A673 (cell line): ENCODE data around the gene GAPVD1. TPM values are rescaled to one million over a fixed set of nuclear protein-coding genes. Genes with fewer than 3 reads are reported as not detected.

ENCODE experiments used
- BruUV-seq: library from RNA; stranded (reverse); fragments of 400-500 nt; replicated peaks from 2 replicates; lab custom pipeline; 2021; lab: Mats Ljungman, UMichigan
- CTCF ChIA-PET: fragments of 300-600 bp; sonication (Branson Sonifier 250); formaldehyde crosslinking; loops from one replicate; lab custom pipeline; 2022; ENCODE audit warnings: antibody characterized with exemption; lab: Charles Lee
- POLR2A ChIA-PET: fragments of 300-600 bp; sonication (Branson Sonifier 250); formaldehyde crosslinking; loops from one replicate; lab custom pipeline; 2022; ENCODE audit warnings: antibody characterized with exemption; ENCODE audit not compliant: low non-redundant PET; lab: Charles Lee
- DNase-seq: peaks from one replicate; pipeline ENCODE4 v3.0.0-alpha.2; 2015; ENCODE audit warnings: low spot score
- H3K27ac ChIP-seq: fragments of 200-600 bp; sonication (generic); 2 replicates; pipeline ENCODE4 v1.5.1; 2016; ENCODE audit warnings: mixed run types, low read depth, mild to moderate bottlenecking, mixed read lengths, antibody characterized with exemption, low read length; ENCODE audit not compliant: poor library complexity, severe bottlenecking
- H3K27me3 ChIP-seq: fragments of 200-600 bp; sonication (generic); replicated peaks from 2 replicates; pipeline ENCODE4 v1.6.1; 2017; ENCODE audit warnings: mixed run types, low read depth, mild to moderate bottlenecking, mixed read lengths, antibody characterized with exemption, low read length; ENCODE audit not compliant: insufficient read depth, poor library complexity
- H3K36me3 ChIP-seq: fragments of 200-600 bp; sonication (generic); 2 replicates; pipeline ENCODE4 v1.6.1; 2016; ENCODE audit warnings: mixed run types, mild to moderate bottlenecking, mixed read lengths, antibody characterized with exemption, low read length; ENCODE audit not compliant: insufficient read depth, poor library complexity, severe bottlenecking
- H3K4me1 ChIP-seq: fragments of 200-600 bp; sonication (generic); 2 replicates; pipeline ENCODE4 v1.6.1; 2017; ENCODE audit warnings: mixed run types, mild to moderate bottlenecking, mixed read lengths, antibody characterized with exemption, low read length; ENCODE audit not compliant: insufficient read depth, poor library complexity, severe bottlenecking
- H3K4me3 ChIP-seq: fragments of 200-600 bp; sonication (generic); 2 replicates; pipeline ENCODE4 v1.5.1; 2016; ENCODE audit warnings: low read depth, mixed run types, mild to moderate bottlenecking, mixed read lengths, low read length; ENCODE audit not compliant: poor library complexity, severe bottlenecking
- H3K9me3 ChIP-seq: fragments of 200-600 bp; sonication (generic); 2 replicates; pipeline ENCODE4 v1.6.1; 2016; ENCODE audit warnings: mixed run types, low read depth, mild to moderate bottlenecking, mixed read lengths, antibody characterized with exemption, low read length; ENCODE audit not compliant: poor library complexity, severe bottlenecking
- CTCF ChIP-seq: fragments of 300-800, 200-600 bp; sonication (generic); conservative IDR thresholded peaks from 2 replicates; pipeline ENCODE4 v1.5.1; 2017; ENCODE audit warnings: low read depth, mild to moderate bottlenecking, antibody characterized with exemption, low read length, moderate library complexity, mixed read lengths
- EZH2 ChIP-seq: fragments of 200-600 bp; sonication (generic); IDR thresholded peaks from 2 replicates; pipeline ENCODE4 v1.6.1; 2017; ENCODE audit warnings: borderline replicate concordance, low read depth, mild to moderate bottlenecking, mixed read lengths, antibody characterized with exemption, low read length; ENCODE audit not compliant: poor library complexity, severe bottlenecking
- intact Hi-C: fragments of 100-400 bp; cut with micrococcal nuclease; formaldehyde crosslinking; loops from one replicate; pipeline ENCODE4 v1.10.0; 2022; ENCODE audit not compliant: unreplicated experiment
- total RNA-seq: library from RNA; stranded (reverse); gene quantifications from 2 replicates; pipeline ENCODE4 v1.2.3, GENCODE V29; 2021

Gene GAPVD1
- total RNA-seq, 1 experiment from 2014 or later: 55.3 TPM

DNA sequence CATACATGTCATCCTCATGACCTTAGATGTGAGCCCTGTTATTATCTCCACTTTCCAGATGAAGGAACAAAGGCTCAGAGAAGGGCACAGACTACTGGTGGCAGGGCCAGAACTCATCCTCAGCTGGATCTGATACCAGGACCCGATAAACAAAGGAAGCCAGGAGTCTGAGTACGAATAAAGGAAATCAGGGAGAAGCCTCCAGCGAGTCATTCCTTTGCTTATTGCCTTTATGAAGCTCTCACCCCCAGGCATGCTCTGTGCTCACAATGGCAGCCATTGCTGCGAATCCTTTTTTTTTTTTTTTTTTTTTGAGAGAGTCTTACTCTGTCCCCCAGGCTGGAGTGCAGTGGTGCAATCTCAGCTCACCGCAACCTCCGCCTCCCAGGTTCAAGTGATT is 130.1 kb downstream of the GAPVD1 start:
- Histone ChIP-seq H3K9me3 (no peaks in the 10 kb centered on the region), H3K4me3 (no peak overlapping the region), H3K36me3 (no peaks in the 10 kb centered on the region), H3K4me1 (no peaks in the 10 kb centered on the region), H3K27me3 (no peaks in the 10 kb centered on the region), H3K27ac (no peak overlapping the region)
- TF ChIP-seq CTCF: no peak
- no peak for TF ChIP-seq EZH2
- no TSS peak for BruUV-seq
- DNase-seq: no peak
- ChIA-PET CTCF (interaction anchor here (0.7 kb wide), 1 partner anchor 94 kb away, joined by 8 read pairs; no protein-coding TSS in a partner anchor), POLR2A (no interaction called here)
- intact Hi-C loops: no loop called here

- intact Hi-C loops: no loop called here
- Histone ChIP-seq H3K9me3 (no peaks in the 10 kb centered on the region), H3K27ac (no peak overlapping the region), H3K4me3 (no peak overlapping the region), H3K36me3 (no peaks in the 10 kb centered on the region), H3K27me3 (no peaks in the 10 kb centered on the region), H3K4me1 (no peaks in the 10 kb centered on the region)
- BruUV-seq: no TSS peak
- ChIA-PET CTCF (no interaction called here), POLR2A (no interaction called here)
- TF ChIP-seq EZH2: no peak
- TF ChIP-seq CTCF: no peak
- no peak for DNase-seq
Measured at GRCh38 chr9:125393426-125393825, 131.8 kb downstream of the GAPVD1 start.

DNA sequence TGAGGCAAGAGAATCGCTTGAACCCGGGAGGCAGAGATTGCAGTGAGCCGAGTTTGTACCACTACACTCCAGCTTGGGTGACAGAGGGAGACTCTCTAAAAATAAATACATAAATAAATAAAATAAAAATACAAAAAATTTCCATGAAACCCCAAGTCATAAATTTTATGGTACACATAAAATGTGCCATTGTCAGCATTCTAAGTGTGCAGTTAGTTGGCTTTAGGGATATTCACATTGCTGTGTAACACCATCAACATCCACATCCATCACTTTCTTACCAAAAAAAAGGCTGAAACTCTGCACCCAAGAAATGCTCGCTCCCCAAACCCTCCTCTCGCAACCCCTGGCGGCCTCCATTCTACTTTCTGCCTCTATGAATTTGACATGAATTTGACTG is 135.2 kb downstream of the GAPVD1 start:
- no peaks in the 10 kb centered on the region for H3K4me1 ChIP-seq
- intact Hi-C loops: no loop called here
- H3K36me3 ChIP-seq: no peaks in the 10 kb centered on the region
- POLR2A ChIA-PET: no interaction called here
- DNase-seq: no peak
- H3K4me3 ChIP-seq: no peak overlapping the region
- BruUV-seq: no TSS peak
- no peak overlapping the region for H3K27ac ChIP-seq
- TF ChIP-seq CTCF (no peak), EZH2 (no peak)
- no peaks in the 10 kb centered on the region for H3K27me3 ChIP-seq
- CTCF ChIA-PET: no interaction called here
- no peaks in the 10 kb centered on the region for H3K9me3 ChIP-seq
